ENCODE measurements around the gene GCNT1.
"Not testable (repeated sequence)": the region's sequence is repeated elsewhere in the genome, so short reads cannot be mapped to it uniquely, and the experiment has no call there.

The GCNT1 gene

DNA sequence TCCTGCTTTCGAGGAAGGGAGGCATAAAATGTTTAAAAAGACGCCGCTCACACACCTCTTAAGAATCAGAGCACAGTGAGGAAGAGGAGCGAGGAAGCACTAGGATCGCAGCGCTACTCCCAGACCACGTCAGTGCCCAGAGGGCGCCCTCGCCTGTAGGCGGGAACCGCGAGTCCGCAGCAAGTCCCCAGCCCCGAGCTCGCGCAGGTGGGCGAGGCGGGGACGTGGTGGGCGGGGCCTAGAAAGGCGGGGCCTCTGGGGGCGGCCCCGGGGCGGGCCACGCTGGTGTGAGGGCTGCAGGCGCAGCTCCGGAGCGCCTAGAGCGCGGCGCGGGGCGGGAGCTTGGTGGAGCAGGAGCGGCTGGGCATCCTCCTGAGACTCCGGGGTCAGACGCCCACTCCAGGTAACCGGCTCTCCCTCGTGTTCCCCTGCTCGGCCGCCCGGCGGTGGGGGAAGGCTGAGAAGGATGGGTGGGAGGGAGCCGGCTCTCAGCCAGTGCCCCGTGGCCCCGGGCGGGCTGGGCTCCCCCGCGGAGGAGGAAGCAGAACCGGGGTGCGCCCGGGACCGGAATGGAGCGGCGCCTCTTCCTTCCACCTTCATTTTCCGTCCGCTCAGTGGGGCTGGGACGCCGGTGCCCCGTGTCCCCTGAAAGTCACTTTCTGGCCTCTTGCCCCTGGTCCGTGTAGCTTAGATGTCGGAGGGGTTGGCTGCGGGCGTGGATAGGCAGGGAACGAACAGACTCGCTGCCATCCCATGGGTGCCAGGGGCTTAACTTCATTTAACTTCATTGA lies at the start of gene GCNT1:
TSS of gene GCNT1 (plus strand) at position 280 of the 791 bp plus-strand sequence. CDS start 43,200 bp downstream, outside the sequence.
- peak; percentile 78 to 90 (median 82) for DNase-seq (ENCODE audit: low read depth in 3 of 3)

GRCh38 chr9:76412638-76413037 lies 46.3 kb upstream of the GCNT1 start:
- DNase-seq (ENCODE audit: low read depth in 3 of 3) = no peak

- DNase-seq (ENCODE audit: low read depth in 3 of 3) = no peak
These were observed 45.3 kb upstream of the GCNT1 start for GRCh38 chr9:76413658-76414057.

DNA sequence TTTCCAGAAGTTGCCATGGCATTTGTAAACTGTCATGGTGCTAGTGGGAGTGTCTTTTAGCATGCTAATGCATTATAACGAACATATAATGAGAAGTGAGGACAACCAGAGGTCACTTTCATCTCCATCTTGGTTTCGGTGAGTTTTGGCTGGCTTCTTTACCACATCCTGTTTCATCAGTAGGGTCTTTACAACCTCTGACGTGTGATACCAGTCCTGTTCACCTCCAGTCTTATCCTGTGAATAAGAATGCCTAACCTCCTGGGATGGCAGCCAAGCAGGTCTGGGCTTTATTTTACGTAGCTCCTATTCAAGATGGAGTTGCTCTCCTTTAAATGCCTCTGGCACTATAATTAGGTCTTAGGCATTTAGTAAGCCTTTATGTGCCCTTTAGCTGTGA lies 44.3 kb upstream of the GCNT1 start:
- no peak for DNase-seq (ENCODE audit: low read depth in 3 of 3)

DNA sequence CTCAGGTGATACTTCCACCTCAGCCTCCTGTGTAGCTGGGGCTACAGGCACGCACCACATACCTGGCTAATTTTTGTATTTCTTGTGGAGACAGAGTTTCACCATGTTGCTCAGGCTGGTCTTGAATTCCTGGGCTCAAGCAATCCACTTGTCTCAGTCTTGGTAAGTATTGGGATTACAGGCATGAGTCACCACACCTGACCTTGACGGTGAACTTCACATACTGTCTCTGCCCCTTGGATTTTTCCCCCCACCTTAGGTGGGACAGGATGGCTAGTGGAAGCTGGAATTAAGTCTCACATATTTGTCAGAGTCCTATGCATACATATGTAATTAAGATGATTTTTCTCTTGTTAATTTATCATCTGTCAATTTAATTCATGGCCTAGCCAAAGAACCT lies 43.8 kb upstream of the GCNT1 start:
- DNase-seq (ENCODE audit: low read depth in 3 of 3) = no peak

DNA sequence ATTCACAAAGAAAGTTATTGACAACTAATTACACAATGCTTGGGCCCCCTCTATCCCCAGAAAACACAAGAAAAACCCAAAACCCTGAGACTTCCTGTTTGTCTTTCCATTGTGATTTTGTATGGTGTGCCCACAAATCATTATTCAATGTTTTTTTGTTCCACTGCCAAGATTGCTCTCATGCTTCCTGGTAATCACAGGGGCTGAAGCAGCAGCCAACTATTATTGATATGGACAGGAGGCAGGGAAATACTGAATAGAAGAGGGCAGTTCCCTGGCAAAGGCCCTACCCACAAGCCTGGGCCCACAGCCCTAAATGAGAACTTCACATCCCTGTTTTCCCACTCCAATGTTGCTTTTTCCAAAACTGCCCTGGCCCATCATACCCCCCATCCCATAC lies 43.3 kb upstream of the GCNT1 start:
- DNase-seq (ENCODE audit: low read depth in 3 of 3) = no peak

GRCh38 chr9:76417394-76417793 lies 41.6 kb upstream of the GCNT1 start:
- no peak for DNase-seq (ENCODE audit: low read depth in 3 of 3)

- no peak for DNase-seq (ENCODE audit: low read depth in 3 of 3)
These were observed 39.1 kb upstream of the GCNT1 start for GRCh38 chr9:76419782-76420380.

DNA sequence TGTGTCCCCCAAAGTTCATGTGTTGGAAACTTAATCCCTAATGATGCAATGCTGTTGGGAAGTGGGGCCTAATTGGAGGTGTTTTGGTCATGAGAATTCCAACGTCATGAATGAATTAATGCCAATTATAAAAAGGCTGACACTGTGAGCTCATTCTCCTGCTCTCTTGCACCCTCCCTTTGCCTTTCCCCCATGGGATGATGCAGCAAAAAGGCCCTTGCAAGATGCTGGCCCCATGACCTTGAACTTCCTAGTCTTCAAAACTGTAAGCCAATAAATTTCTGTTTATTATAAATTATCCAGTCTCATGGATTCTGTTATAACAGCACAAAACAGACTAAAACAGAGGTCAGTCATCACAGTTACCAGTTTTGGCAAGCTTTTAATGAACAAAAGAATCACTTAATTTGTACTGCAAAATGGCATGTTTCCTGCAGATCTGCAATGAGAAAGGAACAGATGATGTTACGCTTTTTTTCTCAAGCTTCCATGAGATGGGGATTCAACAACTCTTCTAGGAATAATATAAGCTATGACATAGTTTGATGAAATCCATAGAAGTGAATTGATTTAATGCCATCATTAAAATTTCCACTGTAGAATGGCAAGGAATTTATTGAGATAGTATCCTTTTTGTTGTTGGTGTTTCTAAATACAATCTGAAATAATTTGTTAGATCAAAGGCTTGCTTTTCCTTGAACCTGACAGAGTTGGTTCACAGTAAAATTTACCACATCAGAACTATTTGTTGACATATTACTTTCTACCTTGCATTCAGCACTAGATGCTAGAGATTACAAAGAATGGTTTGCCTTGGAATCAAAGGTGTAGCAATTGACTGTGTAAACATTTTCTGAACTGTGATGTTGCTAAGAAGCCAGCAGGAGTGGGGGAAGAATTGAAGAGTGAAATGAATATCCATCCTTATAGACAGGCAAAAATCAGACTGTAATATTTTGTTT lies 35.5 kb upstream of the GCNT1 start:
- DNase-seq (ENCODE audit: low read depth in 3 of 3) = no peak

- no peak for DNase-seq (ENCODE audit: low read depth in 3 of 3)
These were observed 34.5 kb upstream of the GCNT1 start for GRCh38 chr9:76424491-76424890.

- no peak for DNase-seq (ENCODE audit: low read depth in 3 of 3)
These were observed 33.1 kb upstream of the GCNT1 start for GRCh38 chr9:76425677-76426453.

DNA sequence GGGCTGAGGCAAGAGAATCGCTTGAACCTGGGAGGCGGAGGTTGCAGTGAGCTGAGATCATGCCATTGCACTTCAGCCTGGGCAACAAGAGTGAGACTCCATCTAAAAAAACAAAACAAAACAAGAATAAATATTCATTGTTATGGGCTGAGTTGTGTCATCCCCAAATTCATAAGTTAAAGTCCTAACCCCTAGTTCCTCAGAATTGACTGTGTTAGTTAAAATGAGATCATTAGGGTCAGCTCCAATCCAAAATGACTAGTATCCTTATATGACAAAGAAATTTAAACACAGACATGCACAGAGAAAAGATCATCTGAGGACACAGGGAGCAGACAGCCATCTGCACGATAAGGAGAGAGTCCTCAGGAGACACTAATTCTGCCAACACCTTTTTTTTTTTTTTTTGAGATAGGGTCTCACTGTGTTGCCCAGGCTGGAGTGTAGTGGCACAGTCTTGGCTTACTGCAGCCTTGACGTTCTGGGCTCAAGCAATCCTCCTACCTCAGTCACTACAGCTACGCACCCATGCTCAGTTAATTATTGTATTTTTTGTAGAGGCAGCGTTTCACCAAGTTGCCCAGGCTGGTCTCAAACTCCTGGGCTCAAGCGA lies 32.1 kb upstream of the GCNT1 start:
- no peak for DNase-seq (ENCODE audit: low read depth in 3 of 3)

GRCh38 chr9:76431601-76432000 lies 27.4 kb upstream of the GCNT1 start:
- DNase-seq (ENCODE audit: low read depth in 3 of 3) = no peak

- no peak for DNase-seq (ENCODE audit: low read depth in 3 of 3)
These were observed 25.6 kb upstream of the GCNT1 start for GRCh38 chr9:76433406-76433805.

DNA sequence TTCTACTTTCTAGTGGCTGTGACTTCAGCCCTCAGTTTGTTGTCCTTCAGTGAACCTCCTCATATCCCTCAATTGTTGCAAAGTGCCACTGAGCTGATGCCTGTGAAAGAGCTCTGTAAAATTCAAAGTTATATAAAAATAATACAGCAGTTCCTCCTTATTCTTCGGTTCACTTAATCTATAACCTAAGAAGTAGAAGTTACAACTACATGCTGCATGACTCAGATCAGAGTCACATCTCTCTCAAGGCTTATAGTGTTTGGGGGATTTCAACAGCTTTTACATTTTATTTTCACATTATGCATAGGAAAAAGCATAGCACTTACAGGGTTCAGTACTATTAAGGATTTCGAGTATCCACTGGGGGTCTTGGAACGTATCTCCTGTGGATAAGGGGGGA lies 25.1 kb upstream of the GCNT1 start:
- no peak for DNase-seq (ENCODE audit: low read depth in 3 of 3)

- not testable (repeated sequence) for DNase-seq (ENCODE audit: low read depth in 3 of 3)
These were observed 24.1 kb upstream of the GCNT1 start for GRCh38 chr9:76434897-76435296.

GRCh38 chr9:76437017-76437699 lies 21.8 kb upstream of the GCNT1 start:
- DNase-seq (ENCODE audit: low read depth in 3 of 3) = not testable (repeated sequence)

DNA sequence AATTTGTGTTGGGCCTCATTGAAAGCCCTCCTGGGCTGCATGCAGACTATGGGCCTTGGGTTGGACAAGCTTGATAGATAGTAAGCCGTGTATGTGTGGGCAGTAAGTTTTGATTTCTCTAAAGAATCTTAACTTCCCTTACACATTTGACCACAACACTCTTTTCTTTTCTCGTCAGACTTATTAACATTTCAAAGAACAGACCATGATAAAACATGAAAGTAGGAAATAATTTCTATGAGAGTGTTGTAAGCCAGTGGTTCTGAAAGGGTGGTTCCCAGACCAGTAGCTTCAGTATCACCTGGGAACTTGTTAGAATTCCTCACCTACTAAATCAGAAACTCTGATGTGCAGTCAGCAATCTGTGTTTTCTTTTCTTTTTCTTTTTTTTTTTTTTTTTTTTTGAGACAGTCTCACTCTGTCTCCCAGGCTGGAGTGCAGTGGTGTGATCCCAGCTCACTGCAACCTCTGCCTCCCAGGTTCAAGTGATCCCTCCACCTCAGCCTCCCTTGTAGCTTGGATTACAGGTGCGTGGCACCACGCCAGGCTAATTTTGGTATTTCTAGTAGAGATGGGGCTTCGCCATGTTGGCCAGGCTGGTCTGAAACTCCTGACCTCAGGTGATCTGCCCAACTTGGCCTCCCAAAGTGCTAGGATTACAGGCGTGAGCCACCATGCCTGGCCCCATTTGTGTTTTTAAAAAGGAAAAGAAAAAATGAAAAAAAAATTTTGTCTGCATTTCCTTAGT lies 20.0 kb upstream of the GCNT1 start:
- no peak for DNase-seq (ENCODE audit: low read depth in 3 of 3)

- DNase-seq (ENCODE audit: low read depth in 3 of 3) = peak in 2 of 3 donors; percentile 27 to 51
These were observed 17.2 kb upstream of the GCNT1 start for GRCh38 chr9:76441551-76442322.
